Measurements from ENCODE around the gene TRAF3IP1.
"Not testable (repeated sequence)": the region's sequence is repeated elsewhere in the genome, so short reads cannot be mapped to it uniquely, and the experiment has no call there.

TRAF3IP1 gene

GRCh38 chr2:238383135-238383534, 62.8 kb downstream of the TRAF3IP1 start:
- DNase-seq, result no peak

DNA sequence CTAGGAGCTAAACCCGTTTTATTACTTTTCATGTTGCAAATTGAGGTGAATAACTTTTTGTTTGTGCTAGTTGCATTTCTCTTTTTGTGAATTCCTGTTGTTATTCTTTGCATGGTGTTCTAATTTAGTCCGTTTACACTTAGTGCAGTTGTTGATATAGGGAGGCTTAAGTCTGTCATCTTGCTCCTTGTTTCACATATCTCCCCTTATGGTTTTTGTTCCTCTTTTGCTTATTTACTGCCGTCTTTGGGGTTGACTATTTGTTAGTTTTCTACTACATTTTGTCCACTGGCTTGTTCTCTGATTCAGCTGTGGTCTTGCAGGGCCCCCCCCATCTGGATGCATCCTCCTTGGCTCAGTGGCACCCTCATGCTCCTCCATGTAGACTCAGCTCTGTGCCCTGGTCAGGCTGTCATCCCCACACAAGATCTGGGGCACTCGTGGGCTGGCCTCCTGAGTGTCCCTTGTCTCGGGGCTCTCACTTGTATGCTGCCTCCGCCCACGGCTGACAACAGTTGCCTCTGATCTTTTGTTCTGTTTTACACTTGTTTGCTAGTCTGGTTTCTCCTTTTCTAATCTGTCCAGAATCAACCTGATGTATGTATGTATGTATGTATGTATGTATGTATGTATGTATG, 63.5 kb downstream of the TRAF3IP1 start:
- peak; percentile 30 for DNase-seq

DNA sequence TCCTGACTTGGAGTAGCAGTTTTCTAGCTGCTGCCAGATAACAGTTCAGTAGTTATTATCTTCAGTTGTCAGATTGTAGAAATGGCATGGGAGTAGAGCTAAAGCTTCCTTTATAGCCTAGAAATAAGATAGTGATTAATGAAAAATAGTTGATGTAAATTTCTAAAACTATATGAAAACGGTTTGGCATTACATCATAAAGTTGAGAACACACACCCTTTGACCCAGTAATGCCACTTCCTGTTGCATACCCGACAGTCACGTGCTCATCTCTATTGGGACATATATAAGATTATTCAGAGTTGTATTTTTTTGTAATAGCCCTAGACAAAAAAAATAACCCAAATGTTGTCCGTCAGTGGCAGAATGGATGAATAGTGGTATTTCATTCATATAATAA, 67.0 kb downstream of the TRAF3IP1 start:
- peak; percentile 85 for DNase-seq

- no peak for DNase-seq
These were observed 68.5 kb downstream of the TRAF3IP1 start for GRCh38 chr2:238388794-238389193.

- peak; percentile 12 for DNase-seq
These were observed 69.8 kb downstream of the TRAF3IP1 start for GRCh38 chr2:238389988-238390589.

DNA sequence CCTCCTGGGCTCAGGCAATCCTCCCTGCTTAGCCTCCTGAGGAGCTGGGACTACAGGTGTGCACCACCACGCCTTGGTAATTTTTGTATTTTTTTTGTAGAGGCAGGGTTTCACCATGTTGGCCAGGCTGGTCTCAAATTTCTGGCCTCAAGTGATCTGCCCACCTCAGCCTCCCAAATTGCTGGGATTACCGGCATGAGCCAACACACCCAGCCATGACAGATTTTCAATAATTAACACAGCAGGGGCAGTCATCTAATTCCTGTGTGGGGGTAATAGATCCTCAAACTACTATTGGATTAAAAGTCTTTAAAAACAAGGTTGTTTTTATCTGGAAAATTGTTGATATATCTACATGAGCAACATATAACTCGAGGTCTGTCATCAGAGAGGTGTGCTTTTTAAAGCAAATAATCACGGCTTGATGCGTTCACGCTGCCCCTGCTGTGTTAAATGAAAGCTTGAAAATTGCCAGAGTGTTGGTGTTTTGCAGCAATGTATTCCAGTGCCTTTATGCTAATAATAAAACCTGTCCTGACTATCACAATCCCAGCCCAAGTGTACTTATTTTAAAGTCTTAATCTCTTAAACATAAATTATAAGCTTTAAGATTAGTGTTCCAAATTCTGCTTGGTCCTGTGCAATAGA, 70.8 kb downstream of the TRAF3IP1 start:
- DNase-seq, result no peak

DNA sequence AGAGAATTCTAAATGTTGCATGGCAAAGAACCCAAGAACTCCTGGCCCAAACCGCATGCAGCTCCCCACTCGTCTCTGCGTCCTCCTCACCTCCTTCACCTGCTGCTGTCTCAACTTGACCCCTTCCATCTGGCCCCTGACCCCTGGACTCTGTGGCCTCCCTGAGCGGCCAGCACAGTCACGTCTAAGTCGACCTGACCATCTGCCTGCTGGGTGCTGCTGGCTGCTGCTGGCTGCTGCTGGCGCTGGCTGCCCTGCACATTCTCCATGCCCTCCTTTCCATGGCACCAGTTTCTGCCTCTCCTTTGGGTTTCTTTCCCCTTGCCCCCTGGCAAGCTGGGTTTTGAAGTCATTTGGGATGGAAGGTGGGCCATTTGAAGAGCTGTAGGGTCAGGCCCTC, 76.3 kb downstream of the TRAF3IP1 start:
- no peak for DNase-seq

GRCh38 chr2:238397356-238397755, 77.0 kb downstream of the TRAF3IP1 start:
- DNase-seq, result no peak

DNA sequence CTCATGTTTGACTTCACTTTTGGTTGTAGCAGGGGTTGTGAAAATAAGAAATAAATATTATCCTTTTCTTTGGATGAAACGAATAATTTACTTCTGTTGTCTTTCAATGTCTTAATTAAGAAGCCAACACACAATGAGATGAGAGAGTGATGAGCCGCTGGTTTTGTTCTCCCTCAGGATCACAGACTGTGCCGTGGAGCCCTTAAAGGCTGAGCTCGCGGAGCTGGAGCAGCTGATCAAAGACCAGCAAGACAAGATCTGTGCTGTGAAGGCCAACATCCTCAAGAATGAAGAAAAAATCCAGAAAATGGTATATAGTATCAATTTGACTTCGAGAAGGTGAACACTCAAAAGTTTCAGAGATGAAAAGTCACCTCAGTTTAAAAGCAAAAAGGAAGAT, 78.3 kb downstream of the TRAF3IP1 start:
- no peak for DNase-seq

GRCh38 chr2:238399094-238399493, 78.8 kb downstream of the TRAF3IP1 start:
- no peak for DNase-seq

DNA sequence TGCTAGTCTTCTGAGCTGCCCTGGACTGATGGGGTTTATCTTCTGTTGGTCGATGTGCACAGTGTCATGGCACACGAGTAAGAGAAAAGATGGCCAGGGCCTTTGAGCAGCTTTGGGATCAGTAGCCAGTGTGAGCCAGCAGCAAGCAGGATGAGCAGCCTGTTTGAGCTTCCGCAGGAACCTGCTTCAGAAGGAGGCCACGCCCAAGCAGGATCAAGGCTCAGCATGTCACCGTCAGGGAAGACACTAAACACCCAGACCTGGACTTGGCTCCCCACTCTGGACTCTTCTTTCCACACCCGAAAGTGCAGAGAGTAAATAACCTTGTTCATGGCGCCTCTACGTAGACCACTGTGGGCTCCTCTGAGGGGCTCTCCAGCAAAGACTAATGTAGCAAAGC, 81.2 kb downstream of the TRAF3IP1 start:
- DNase-seq, result no peak

GRCh38 chr2:238403632-238404405, 83.5 kb downstream of the TRAF3IP1 start:
- no peak for DNase-seq

DNA sequence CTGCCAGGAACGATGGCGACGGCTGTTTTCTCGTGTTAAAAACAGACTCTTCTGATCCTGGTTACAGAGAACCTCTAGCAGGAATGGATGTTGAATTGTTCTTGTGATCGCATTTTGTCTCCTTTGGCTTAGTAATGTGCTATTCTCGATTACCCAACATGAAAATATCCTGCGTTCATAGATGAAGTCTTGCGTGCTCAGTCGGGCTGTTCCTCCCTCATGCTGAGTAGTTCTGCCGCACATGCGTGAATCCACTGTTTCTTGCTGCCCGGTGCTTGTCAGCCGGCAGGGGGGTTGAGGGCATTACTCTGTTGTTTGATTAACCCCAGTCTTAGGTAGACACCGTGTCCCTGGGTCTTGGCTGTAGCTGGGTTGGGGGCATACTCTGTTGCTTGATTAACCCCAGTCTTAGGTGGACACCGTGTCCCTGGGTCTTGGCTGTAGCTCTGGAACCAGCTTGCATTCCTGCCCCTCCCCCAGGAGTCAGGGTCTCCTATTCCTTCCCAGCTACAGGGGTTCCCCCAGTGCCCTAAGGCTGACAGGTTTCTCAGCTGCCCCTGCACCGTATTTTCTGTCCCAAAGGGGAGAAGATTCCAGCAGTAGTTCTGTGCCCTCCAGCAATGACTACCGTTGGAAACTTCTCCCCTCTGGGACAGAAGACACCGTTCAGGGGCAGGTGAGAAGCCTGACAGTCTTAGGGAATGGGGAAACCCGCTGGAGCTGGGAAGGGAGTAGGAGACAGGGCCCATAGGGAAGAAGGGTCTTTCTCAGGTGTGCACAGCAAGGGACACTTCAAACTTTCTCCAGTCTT, 84.3 kb downstream of the TRAF3IP1 start:
- no peak for DNase-seq

DNA sequence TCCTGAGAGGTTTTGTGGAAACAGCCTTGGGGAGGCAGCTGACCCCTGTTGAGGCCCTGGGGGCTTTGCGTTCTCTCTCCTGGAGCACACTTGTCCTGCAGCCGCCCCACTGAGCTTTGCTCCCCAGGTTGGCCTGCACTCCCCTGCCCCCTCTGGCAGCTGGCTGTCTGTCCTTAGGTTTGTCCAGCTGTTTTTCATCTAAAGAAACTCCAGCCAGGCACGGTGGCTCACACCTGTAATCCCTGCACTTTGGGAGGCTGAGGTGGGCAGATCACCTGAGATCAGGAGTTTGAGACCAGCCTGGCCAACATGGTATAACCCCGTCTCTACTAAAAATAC, 84.9 kb downstream of the TRAF3IP1 start:
- not testable (repeated sequence) for DNase-seq

DNA sequence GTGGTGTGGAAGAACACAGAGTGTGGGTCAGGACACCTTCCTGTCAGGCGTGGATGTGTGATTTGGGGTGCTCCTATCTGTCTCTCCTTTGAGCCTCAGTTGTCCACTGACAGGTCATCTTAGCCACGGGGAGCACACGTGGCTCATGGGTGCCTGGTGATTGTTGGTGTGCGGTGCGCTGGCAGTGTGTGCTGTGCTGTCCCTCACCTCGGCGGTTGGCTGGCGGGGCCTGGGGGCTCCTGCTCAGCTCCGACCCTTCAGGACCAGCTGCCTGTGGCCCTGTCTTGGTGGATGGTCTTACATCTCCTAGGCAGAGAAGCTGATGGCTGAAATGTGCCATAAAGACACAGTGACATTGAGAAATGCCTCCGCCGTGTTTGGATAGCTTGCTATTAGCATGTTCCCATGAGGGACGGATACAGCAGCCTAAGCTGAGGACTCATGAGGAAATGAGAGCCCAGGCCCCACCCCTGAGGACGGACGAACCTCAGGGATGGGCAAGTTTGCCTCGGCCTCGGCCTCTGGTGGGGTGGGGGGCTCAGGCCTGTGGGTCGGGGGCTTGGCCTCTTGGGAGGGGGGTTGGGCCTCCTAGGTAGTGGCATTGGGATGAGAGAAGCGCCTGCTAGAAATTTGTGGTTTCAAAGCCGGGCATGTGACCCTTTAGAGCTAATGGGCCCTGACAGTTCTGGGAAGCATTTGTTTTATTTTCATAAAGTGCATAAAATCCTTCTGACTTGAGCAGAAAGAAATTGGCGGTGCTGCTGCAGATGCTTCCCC, 86.1 kb downstream of the TRAF3IP1 start:
- no peak for DNase-seq

DNA sequence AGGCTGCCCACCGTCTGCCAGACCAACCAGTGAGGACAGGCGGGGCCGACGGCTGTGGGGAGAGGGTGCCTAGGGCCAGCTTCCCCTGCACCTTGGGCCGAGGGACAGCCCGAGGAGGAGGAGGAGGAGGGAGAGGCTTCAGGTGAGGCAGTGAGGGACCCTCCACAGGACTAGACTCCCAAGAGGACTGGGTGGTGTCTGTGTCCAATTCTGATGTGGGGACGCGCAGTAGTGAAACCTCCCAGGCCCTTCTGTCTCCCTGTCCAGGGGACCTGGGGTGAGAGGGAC, 86.6 kb downstream of the TRAF3IP1 start:
- DNase-seq, result no peak

GRCh38 chr2:238407566-238407965, 87.2 kb downstream of the TRAF3IP1 start:
- no peak for DNase-seq

- DNase-seq, result no peak
These were observed 88.5 kb downstream of the TRAF3IP1 start for GRCh38 chr2:238408615-238409340.

- no peak for DNase-seq
These were observed 89.3 kb downstream of the TRAF3IP1 start for GRCh38 chr2:238409341-238410199.

GRCh38 chr2:238412067-238412767, 91.9 kb downstream of the TRAF3IP1 start:
- DNase-seq, result no peak

Data from inflammatory macrophage treated with lipopolysaccharide for 4 hours (primary cell).